Activated naive CD8-positive, alpha-beta T cell treated with anti-CD3 and anti-CD28 coated beads, Interleukin-2, amount 10 ng/mL, durations not matched to agents 7 days and 5 days (primary cell): Measurements from ENCODE around the gene MDP1. TPM values are rescaled to one million over a fixed set of nuclear protein-coding genes. Genes with fewer than 3 reads are reported as not detected.
"Not testable (repeated sequence)": the region's sequence is repeated elsewhere in the genome, so short reads cannot be mapped to it uniquely, and the experiment has no call there.

Source experiments
- ATAC-seq: fragments of 150-1000 bp; cut with Tn5 transposase; one replicate; pipeline ENCODE4 v1.10.0; 2021; ENCODE audit warnings: low read depth, moderate library complexity
- POLR2A ChIA-PET: fragments of 350-600 bp; sonication (Branson Sonifier 250); formaldehyde crosslinking; loops from one replicate; lab custom pipeline; 2021; ENCODE audit warnings: antibody characterized with exemption; lab: Charles Lee
- DNase-seq: peaks from one replicate; pipeline ENCODE4 v3.0.0; 2021
- H3K27ac Mint-ChIP-seq: one replicate; pipeline ENCODE4 v1.8.0; 2022; ENCODE audit warnings: mild to moderate bottlenecking, mixed read lengths
- H3K27me3 Mint-ChIP-seq: one replicate; pipeline ENCODE4 v1.8.0; 2022; ENCODE audit warnings: mild to moderate bottlenecking, moderate library complexity, mixed read lengths
- H3K36me3 Mint-ChIP-seq: one replicate; pipeline ENCODE4 v1.8.0; 2021; ENCODE audit warnings: mild to moderate bottlenecking, mixed read lengths
- H3K4me1 Mint-ChIP-seq: one replicate; pipeline ENCODE4 v1.8.0; 2021; ENCODE audit warnings: mixed read lengths
- H3K4me3 Mint-ChIP-seq: one replicate; pipeline ENCODE4 v1.8.0; 2022; ENCODE audit warnings: mild to moderate bottlenecking, moderate library complexity, mixed read lengths
- H3K9me3 Mint-ChIP-seq: one replicate; pipeline ENCODE4 v1.8.0; 2021; ENCODE audit warnings: mixed read lengths
- total RNA-seq, 2 experiments: library from RNA; stranded (reverse); gene quantifications; one replicate each; pipeline ENCODE4 v1.2.3, GENCODE V29; 2021

The MDP1 gene
- total RNA-seq, 2 experiments from 2014 or later, result 11.9 to 15.4 TPM

- no peaks in the 10 kb centered on the region for H3K27me3 Mint-ChIP-seq
- POLR2A ChIA-PET, result interaction anchor here (1.0 to 2.3 kb wide), 5 partner anchors 8 to 196 kb away, joined by 3 to 11 read pairs (median 7); partner anchors contain the start of genes CBLN3, CHMP4A, KHNYN and MDP1
- peak overlapping the region; percentile 92 for H3K27ac Mint-ChIP-seq
- H3K4me3 Mint-ChIP-seq, result peak overlapping the region; percentile 93
- H3K36me3 Mint-ChIP-seq, result peaks cover 26% of the 10 kb centered on the region
- H3K9me3 Mint-ChIP-seq, result no peaks in the 10 kb centered on the region
- H3K4me1 Mint-ChIP-seq, result peaks cover 40% of the 10 kb centered on the region
- DNase-seq (no peak), ATAC-seq (no peak)
Measured at GRCh38 chr14:24233538-24233866, 17.6 kb upstream of the MDP1 start.

- Mint-ChIP-seq H3K27me3 (no peaks in the 10 kb centered on the region), H3K27ac (peak within 1 kb of the TSS; percentile 92), H3K4me3 (peak within 1 kb of the TSS; percentile 93), H3K36me3 (peaks cover 21% of the 10 kb centered on the region), H3K9me3 (no peaks in the 10 kb centered on the region), H3K4me1 (peaks cover 36% of the 10 kb centered on the region)
- POLR2A ChIA-PET, result interaction anchor here (0.7 to 2.3 kb wide), 8 partner anchors 9 to 197 kb away, joined by 3 to 11 read pairs (median 4); partner anchors contain the start of genes CBLN3, CHMP4A, IPO4 and KHNYN
- DNase-seq (no peak), ATAC-seq (peak; percentile 41)
Measured at GRCh38 chr14:24232645-24233537, 17.0 kb upstream of the MDP1 start, which contains the start of gene GMPR2. Gene GMPR2, plus strand, starts transcription at chr14:24232929. Its CDS starts 325 bp downstream, at chr14:24233254.

- DNase-seq (peak; percentile 86), ATAC-seq (peak; percentile 82)
- H3K9me3 Mint-ChIP-seq, result no peaks in the 10 kb centered on the region
- peaks cover 21% of the 10 kb centered on the region for H3K36me3 Mint-ChIP-seq
- H3K4me1 Mint-ChIP-seq, result peaks cover 38% of the 10 kb centered on the region
- H3K4me3 Mint-ChIP-seq, result peak within 1 kb of the TSS; percentile 93
- POLR2A ChIA-PET, result interaction anchor here (0.7 to 2.3 kb wide), 7 partner anchors 10 to 174 kb away, joined by 3 to 11 read pairs (median 6); partner anchors contain the start of genes CHMP4A, IPO4, MDP1 and TINF2
- peak within 1 kb of the TSS; percentile 92 for H3K27ac Mint-ChIP-seq
- no peaks in the 10 kb centered on the region for H3K27me3 Mint-ChIP-seq
Measured at GRCh38 chr14:24232121-24232644, 16.3 kb upstream of the MDP1 start, which contains the start of gene NEDD8. Gene NEDD8, minus strand, starts transcription at chr14:24232367. Its CDS starts 100 bp downstream, at chr14:24232267.

- Mint-ChIP-seq H3K27me3 (no peaks in the 10 kb centered on the region), H3K4me3 (peak overlapping the region; percentile 93), H3K36me3 (peaks cover 19% of the 10 kb centered on the region), H3K9me3 (no peaks in the 10 kb centered on the region), H3K4me1 (peaks cover 43% of the 10 kb centered on the region), H3K27ac (peak overlapping the region; percentile 92)
- POLR2A ChIA-PET, result interaction anchor here (0.6 to 2.1 kb wide), 7 partner anchors 11 to 117 kb away, joined by 4 to 7 read pairs (median 5); partner anchors contain the start of genes CHMP4A, DCAF11, MDP1 and NRL
- DNase-seq (no peak), ATAC-seq (peak; percentile 40)
Measured at GRCh38 chr14:24231263-24232120, 15.6 kb upstream of the MDP1 start.

GRCh38 chr14:24228902-24229301 lies 13.0 kb upstream of the MDP1 start:
- no peak for DNase-seq
- no peak for ATAC-seq
- Mint-ChIP-seq H3K9me3 (no peaks in the 10 kb centered on the region), H3K4me3 (no peak overlapping the region), H3K4me1 (peaks cover 30% of the 10 kb centered on the region), H3K27me3 (no peaks in the 10 kb centered on the region), H3K36me3 (peaks cover 14% of the 10 kb centered on the region), H3K27ac (peak overlapping the region; percentile 12)
- POLR2A ChIA-PET, result interaction anchor here (0.6 to 1.9 kb wide), 4 partner anchors 15 to 68 kb away, joined by 3 to 7 read pairs (median 3); partner anchors contain the start of genes CHMP4A and IRF9

- H3K27ac Mint-ChIP-seq, result no peak overlapping the region
- no peaks in the 10 kb centered on the region for H3K27me3 Mint-ChIP-seq
- ATAC-seq, result no peak
- H3K9me3 Mint-ChIP-seq, result no peaks in the 10 kb centered on the region
- H3K4me1 Mint-ChIP-seq, result peaks cover 24% of the 10 kb centered on the region
- DNase-seq, result no peak
- H3K36me3 Mint-ChIP-seq, result peaks cover 12% of the 10 kb centered on the region
- POLR2A ChIA-PET, result interaction anchor here (0.7 kb wide), 1 partner anchor 153 kb away, joined by 3 read pairs; no protein-coding TSS in a partner anchor
- H3K4me3 Mint-ChIP-seq, result no peak overlapping the region
Measured at GRCh38 chr14:24226473-24226872, 10.6 kb upstream of the MDP1 start.

- Mint-ChIP-seq H3K27me3 (no peaks in the 10 kb centered on the region), H3K4me3 (no peak overlapping the region), H3K36me3 (peaks cover 12% of the 10 kb centered on the region), H3K9me3 (no peaks in the 10 kb centered on the region), H3K27ac (no peak overlapping the region), H3K4me1 (peaks cover 19% of the 10 kb centered on the region)
- DNase-seq (no peak), ATAC-seq (no peak)
- POLR2A ChIA-PET, result interaction anchor here (1.3 kb wide), 1 partner anchor 11 kb away, joined by 5 read pairs; the partner anchor contains the start of gene CHMP4A
Measured at GRCh38 chr14:24224618-24225071, 8.8 kb upstream of the MDP1 start.

- DNase-seq, H3K4me3 Mint-ChIP-seq, H3K27me3 Mint-ChIP-seq, H3K9me3 Mint-ChIP-seq, ATAC-seq, H3K27ac Mint-ChIP-seq, POLR2A ChIA-PET: not testable (repeated sequence)
- H3K4me1 Mint-ChIP-seq, result peaks cover 17% of the 10 kb centered on the region
- peaks cover 10% of the 10 kb centered on the region for H3K36me3 Mint-ChIP-seq
Measured at GRCh38 chr14:24222987-24223386, 7.1 kb upstream of the MDP1 start.

- POLR2A ChIA-PET, result interaction anchor here (1.3 kb wide), 1 partner anchor 58 kb away, joined by 6 read pairs; the partner anchor contains the start of gene IRF9
- H3K9me3 Mint-ChIP-seq, result no peaks in the 10 kb centered on the region
Measured at GRCh38 chr14:24219521-24219920, 3.7 kb upstream of the MDP1 start.

GRCh38 chr14:24219080-24219479 lies 3.2 kb upstream of the MDP1 start:
- DNase-seq (no peak), ATAC-seq (no peak)
- Mint-ChIP-seq H3K4me3 (no peak overlapping the region), H3K36me3 (peaks cover 6% of the 10 kb centered on the region), H3K9me3 (no peaks in the 10 kb centered on the region), H3K27me3 (no peaks in the 10 kb centered on the region), H3K4me1 (peaks cover 21% of the 10 kb centered on the region), H3K27ac (no peak overlapping the region)
- POLR2A ChIA-PET, result no interaction called here

More at GRCh38 chr14:24219521-24219920, 3.7 kb upstream of the MDP1 start:
- DNase-seq (no peak), ATAC-seq (no peak)
- peaks cover 18% of the 10 kb centered on the region for H3K4me1 Mint-ChIP-seq
- no peak overlapping the region for H3K4me3 Mint-ChIP-seq
- H3K27me3 Mint-ChIP-seq, result no peaks in the 10 kb centered on the region
- H3K36me3 Mint-ChIP-seq, result peaks cover 4% of the 10 kb centered on the region
- peak overlapping the region; percentile 65 for H3K27ac Mint-ChIP-seq

- not testable (repeated sequence) for ATAC-seq, DNase-seq, H3K4me3 Mint-ChIP-seq, H3K27me3 Mint-ChIP-seq, H3K9me3 Mint-ChIP-seq
- POLR2A ChIA-PET, result interaction anchor here (1.8 kb wide), 1 partner anchor 80 kb away, joined by 8 read pairs; no protein-coding TSS in a partner anchor
- Mint-ChIP-seq H3K36me3 (peaks cover 10% of the 10 kb centered on the region), H3K4me1 (peaks cover 33% of the 10 kb centered on the region), H3K27ac (peak overlapping the region; percentile 98)
Measured at GRCh38 chr14:24216876-24217275, 1.0 kb upstream of the MDP1 start.

- POLR2A ChIA-PET, result interaction anchor here (0.6 to 2.1 kb wide), 19 partner anchors 15 to 214 kb away, joined by 3 to 21 read pairs (median 6); partner anchors contain the start of genes CBLN3, CIDEB, DCAF11 and DHRS1
- H3K36me3 Mint-ChIP-seq, result peaks cover 14% of the 10 kb centered on the region
- ATAC-seq (no peak), DNase-seq (no peak)
- H3K9me3 Mint-ChIP-seq, result no peaks in the 10 kb centered on the region
- H3K4me3 Mint-ChIP-seq, result peak overlapping the region; percentile 93
- H3K27ac Mint-ChIP-seq, result peak overlapping the region; percentile 98
- H3K4me1 Mint-ChIP-seq, result peaks cover 38% of the 10 kb centered on the region
- no peaks in the 10 kb centered on the region for H3K27me3 Mint-ChIP-seq
Measured at GRCh38 chr14:24216345-24216699, 456 bp upstream of the MDP1 start.
